Dermis microvascular lymphatic vessel endothelial cell (primary cell): ENCODE measurements around the gene CAMK4. TPM values are rescaled to one million over a fixed set of nuclear protein-coding genes. Genes with fewer than 3 reads are reported as not detected.

ENCODE experiments used
- DNase-seq, 2 donors: peaks; one replicate each; pipeline versions ENCODE4 v3.0.0 to v3.0.0-alpha.2; 2010; ENCODE audit warnings: low read depth in 2 of 2
- total RNA-seq: library from RNA; depleted of rRNA; stranded (reverse); fragments of >200 nt; gene quantifications from 2 replicates; pipeline ENCODE4 v1.2.1, GENCODE V29; 2014

The CAMK4 gene
- total RNA-seq, 1 donor from 2014 or later, result under 0.01 TPM

GRCh38 chr5:111486055-111486454 lies 261.9 kb downstream of the CAMK4 start:
- DNase-seq, result no peak

- DNase-seq, result no peak
Observed at GRCh38 chr5:111486926-111487325, 262.7 kb downstream of the CAMK4 start.

- DNase-seq, result no peak
Observed at GRCh38 chr5:111488353-111488752, 264.2 kb downstream of the CAMK4 start.

- DNase-seq, result no peak
Observed at GRCh38 chr5:111493031-111493430, 268.8 kb downstream of the CAMK4 start.

- peak in 1 of 2 donors; percentile 20 for DNase-seq
Observed at GRCh38 chr5:111494355-111494999, 270.3 kb downstream of the CAMK4 start.

- peak in 1 of 2 donors; percentile 17 for DNase-seq
Observed at GRCh38 chr5:111495159-111495558, 271.0 kb downstream of the CAMK4 start.

GRCh38 chr5:111498346-111498745 lies 274.2 kb downstream of the CAMK4 start:
- no peak for DNase-seq

GRCh38 chr5:111502956-111503355 lies 278.8 kb downstream of the CAMK4 start:
- DNase-seq, result no peak

- DNase-seq, result no peak
Observed at GRCh38 chr5:111505096-111505495, 280.9 kb downstream of the CAMK4 start.

- no peak for DNase-seq
Observed at GRCh38 chr5:111507276-111507675, 283.1 kb downstream of the CAMK4 start.

- peak in 1 of 2 donors; percentile 19 for DNase-seq
Observed at GRCh38 chr5:111509119-111509518, 284.9 kb downstream of the CAMK4 start.

GRCh38 chr5:111511174-111511830 lies 287.1 kb downstream of the CAMK4 start:
- DNase-seq, result peak in 1 of 2 donors; percentile 75

- peak in 1 of 2 donors; percentile 49 for DNase-seq
Observed at GRCh38 chr5:111511831-111512374, 287.7 kb downstream of the CAMK4 start.

GRCh38 chr5:111512375-111513130 lies 288.4 kb downstream of the CAMK4 start, which contains the start of gene STARD4:
Gene STARD4, minus strand, starts transcription at chr5:111512535. Its CDS starts 5,102 bp downstream, at chr5:111507433.
- DNase-seq, result peak; percentile 84 to 98

GRCh38 chr5:111513131-111513520 lies 288.9 kb downstream of the CAMK4 start:
- no peak for DNase-seq

- no peak for DNase-seq
Observed at GRCh38 chr5:111514087-111514486, 289.9 kb downstream of the CAMK4 start.

- DNase-seq, result no peak
Observed at GRCh38 chr5:111517853-111518501, 293.8 kb downstream of the CAMK4 start.

GRCh38 chr5:111518777-111519176 lies 294.6 kb downstream of the CAMK4 start:
- no peak for DNase-seq

- DNase-seq, result no peak
Observed at GRCh38 chr5:111520908-111521307, 296.7 kb downstream of the CAMK4 start.

GRCh38 chr5:111528056-111528455 lies 303.9 kb downstream of the CAMK4 start:
- no peak for DNase-seq

GRCh38 chr5:111530298-111530740 lies 306.1 kb downstream of the CAMK4 start:
- DNase-seq, result peak in 1 of 2 donors; percentile 89
